NCI-H1048 (cell line): ENCODE data around the gene CYP4F11.
"Not testable (repeated sequence)": the region's sequence is repeated elsewhere in the genome, so short reads cannot be mapped to it uniquely, and the experiment has no call there.

Experiments
- DNase-seq: peaks from one replicate; lab custom pipeline; 2025; lab: John Stamatoyannopoulos, UW

The CYP4F11 gene

GRCh38 chr19:15874821-15875474 is 59.4 kb downstream of the CYP4F11 start:
- no peak for DNase-seq

GRCh38 chr19:15873771-15874170 is 60.6 kb downstream of the CYP4F11 start:
- DNase-seq, result not testable (repeated sequence)

GRCh38 chr19:15871570-15871969 is 62.8 kb downstream of the CYP4F11 start:
- no peak for DNase-seq

DNA sequence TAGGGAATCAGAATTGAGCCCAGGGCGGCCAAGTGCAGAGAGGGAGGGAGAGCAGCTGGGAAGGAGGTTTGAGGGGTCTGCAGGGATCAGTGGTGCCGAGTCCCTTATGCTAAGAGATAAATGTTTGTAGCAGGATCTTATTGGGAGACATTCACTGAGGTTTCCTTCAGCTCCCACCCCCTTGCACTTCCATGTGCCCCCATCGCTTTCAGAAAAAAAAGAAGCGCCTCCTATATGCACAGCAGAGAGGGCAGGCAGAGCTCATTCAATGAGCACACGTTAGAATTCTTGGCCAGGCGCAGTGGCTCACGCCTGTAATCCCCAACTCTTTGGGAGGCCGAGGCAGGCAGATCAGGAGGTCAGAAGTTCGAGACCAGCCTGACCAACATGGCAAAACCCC is 64.5 kb downstream of the CYP4F11 start:
- no peak for DNase-seq

GRCh38 chr19:15869109-15869555 is 65.2 kb downstream of the CYP4F11 start:
- DNase-seq, result no peak

- no peak for DNase-seq
Measured at GRCh38 chr19:15866636-15867035, 67.7 kb downstream of the CYP4F11 start.

GRCh38 chr19:15864824-15865223 is 69.5 kb downstream of the CYP4F11 start:
- DNase-seq, result no peak

GRCh38 chr19:15863272-15863671 is 71.1 kb downstream of the CYP4F11 start:
- DNase-seq, result no peak

DNA sequence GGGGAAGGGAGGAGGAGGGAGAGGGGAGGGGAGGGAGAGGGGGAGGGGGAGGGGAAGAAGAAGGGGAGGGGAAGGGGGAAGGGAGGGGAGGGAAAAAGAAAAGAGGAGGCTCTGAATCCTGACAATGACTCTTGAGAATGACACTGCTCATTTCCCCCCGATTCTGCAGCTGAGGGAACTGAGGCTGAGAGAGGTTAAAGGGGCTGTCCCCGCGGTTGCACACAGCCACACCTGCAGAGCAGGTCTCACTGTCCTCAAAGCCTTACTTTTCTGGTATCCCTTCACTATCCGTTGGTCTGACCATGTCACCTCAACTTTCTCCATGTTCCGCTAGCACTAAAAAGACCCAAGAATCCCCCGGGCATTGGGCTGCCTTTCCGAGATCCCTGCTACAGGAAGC is 71.9 kb downstream of the CYP4F11 start:
- DNase-seq, result no peak
